Peyer's patch (tissue), 4 donors: ENCODE measurements around the gene ABLIM2. TPM values are rescaled to one million over a fixed set of nuclear protein-coding genes. Genes with fewer than 3 reads are reported as not detected.

Source experiments
- DNase-seq, 3 donors: peaks; one replicate each; pipeline ENCODE4 v3.0.0-alpha.2; 2017 to 2019
- H3K27ac ChIP-seq, 4 donors: fragments of 200-600 bp; sonication (generic); one replicate each; pipeline ENCODE4 v1.5.1; 2016 to 2019
- H3K27me3 ChIP-seq, 2 donors: fragments of 200-600 bp; sonication (generic); one replicate each; pipeline ENCODE4 v1.5.1; 2019
- H3K36me3 ChIP-seq, 3 donors: fragments of 200-600 bp; sonication (generic); one replicate each; pipeline ENCODE4 v1.5.1; 2016 to 2019
- H3K4me1 ChIP-seq, 4 donors: fragments of 200-600 bp; sonication (generic); one replicate each; pipeline ENCODE4 v1.5.1; 2016 to 2019
- H3K4me3 ChIP-seq, 4 donors: fragments of 200-600 bp; sonication (generic); 1 replicate in 3 of 4; 2 replicates in 1 of 4; pipeline ENCODE4 v1.5.1; 2016 to 2019; ENCODE audit warnings: mild to moderate bottlenecking in 1 of 4
- H3K9me3 ChIP-seq, 4 donors: fragments of 200-600 bp; sonication (generic); one replicate each; pipeline ENCODE4 v1.5.1; 2016 to 2019; ENCODE audit warnings: mild to moderate bottlenecking in 1 of 4
- POLR2A ChIP-seq, 2 donors: fragments of 450-650 bp; IDR thresholded peaks; one replicate each; pipeline ENCODE4 v1.5.1; 2017; ENCODE audit warnings: antibody characterized with exemption in 2 of 2, mild to moderate bottlenecking in 2 of 2, moderate library complexity in 2 of 2
- total RNA-seq, 4 donors: library from RNA; depleted of rRNA; stranded (reverse); fragments of >200 nt; gene quantifications; one replicate each; pipeline ENCODE4 v1.1.0, GENCODE V29; 2016
- TF ChIP-seq, protein P1 (sequence below), 6 experiments: fragments of 450-650 bp in 4 of 6; fragments of 200-600 bp in 2 of 6; sonication (generic) in 1 of 6; IDR thresholded peaks; one replicate each; pipeline ENCODE4 v1.5.1; 2017 to 2019; ENCODE audit warnings: antibody characterized with exemption in 6 of 6, mild to moderate bottlenecking in 3 of 6, moderate library complexity in 1 of 6

Gene ABLIM2
- total RNA-seq, 4 donors from 2014 or later: 9.0 to 24.2 (median 11.7) TPM

DNA sequence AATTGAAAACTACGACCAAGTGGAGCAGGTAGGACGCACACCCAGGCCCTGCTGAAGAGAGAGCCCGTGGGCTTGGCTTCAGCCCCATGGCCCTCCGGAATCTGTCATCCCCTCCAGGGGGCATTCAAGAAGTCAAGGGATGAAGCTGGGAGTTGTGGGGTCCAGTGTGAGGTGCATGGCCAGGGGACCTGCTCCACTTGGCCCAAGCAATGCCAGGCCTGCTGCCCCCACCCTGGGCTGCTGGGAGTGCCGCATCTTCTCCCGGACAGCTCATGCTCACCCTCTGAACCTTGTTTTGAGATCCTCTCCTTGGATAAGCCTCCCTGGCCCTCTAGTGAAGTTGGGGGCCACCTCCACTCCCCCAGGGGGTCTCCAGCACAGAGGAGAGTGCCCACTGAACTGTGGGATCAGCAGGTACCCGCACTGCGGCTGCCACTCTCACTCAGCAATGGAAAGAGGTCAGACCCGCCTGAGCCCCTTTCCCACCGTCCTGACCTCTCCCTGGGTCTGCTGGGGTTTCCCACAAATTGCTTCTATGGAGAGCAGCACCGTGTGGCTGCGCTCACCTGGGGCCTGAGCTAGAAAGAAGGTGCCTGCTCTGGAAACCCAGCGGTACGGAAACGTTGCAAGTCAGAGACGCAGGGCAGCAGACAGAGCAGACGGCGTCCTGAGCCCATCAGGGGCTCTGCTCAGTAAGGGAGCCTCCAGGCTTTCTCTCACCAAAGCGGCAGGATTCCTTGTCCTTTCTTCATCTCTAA, 5.0 kb upstream of the ABLIM2 start:
- H3K4me1 ChIP-seq: peaks cover 0 to 11% (median 3%) of the 10 kb centered on the region in 4 donors
- H3K36me3 ChIP-seq: no peaks in the 10 kb centered on the region
- peaks cover 0 to 4% (median 0%) of the 10 kb centered on the region in 4 donors for H3K9me3 ChIP-seq
- no peak for TF ChIP-seq POLR2A (IDR thresholded peaks at IDR 0.05)
- TF ChIP-seq, protein P1, sequence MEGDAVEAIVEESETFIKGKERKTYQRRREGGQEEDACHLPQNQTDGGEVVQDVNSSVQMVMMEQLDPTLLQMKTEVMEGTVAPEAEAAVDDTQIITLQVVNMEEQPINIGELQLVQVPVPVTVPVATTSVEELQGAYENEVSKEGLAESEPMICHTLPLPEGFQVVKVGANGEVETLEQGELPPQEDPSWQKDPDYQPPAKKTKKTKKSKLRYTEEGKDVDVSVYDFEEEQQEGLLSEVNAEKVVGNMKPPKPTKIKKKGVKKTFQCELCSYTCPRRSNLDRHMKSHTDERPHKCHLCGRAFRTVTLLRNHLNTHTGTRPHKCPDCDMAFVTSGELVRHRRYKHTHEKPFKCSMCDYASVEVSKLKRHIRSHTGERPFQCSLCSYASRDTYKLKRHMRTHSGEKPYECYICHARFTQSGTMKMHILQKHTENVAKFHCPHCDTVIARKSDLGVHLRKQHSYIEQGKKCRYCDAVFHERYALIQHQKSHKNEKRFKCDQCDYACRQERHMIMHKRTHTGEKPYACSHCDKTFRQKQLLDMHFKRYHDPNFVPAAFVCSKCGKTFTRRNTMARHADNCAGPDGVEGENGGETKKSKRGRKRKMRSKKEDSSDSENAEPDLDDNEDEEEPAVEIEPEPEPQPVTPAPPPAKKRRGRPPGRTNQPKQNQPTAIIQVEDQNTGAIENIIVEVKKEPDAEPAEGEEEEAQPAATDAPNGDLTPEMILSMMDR (IDR thresholded peaks at IDR 0.05): no peak
- DNase-seq: no peak
- H3K27ac ChIP-seq: no peak overlapping the region
- H3K4me3 ChIP-seq: no peak overlapping the region
- H3K27me3 ChIP-seq: no peaks in the 10 kb centered on the region

DNA sequence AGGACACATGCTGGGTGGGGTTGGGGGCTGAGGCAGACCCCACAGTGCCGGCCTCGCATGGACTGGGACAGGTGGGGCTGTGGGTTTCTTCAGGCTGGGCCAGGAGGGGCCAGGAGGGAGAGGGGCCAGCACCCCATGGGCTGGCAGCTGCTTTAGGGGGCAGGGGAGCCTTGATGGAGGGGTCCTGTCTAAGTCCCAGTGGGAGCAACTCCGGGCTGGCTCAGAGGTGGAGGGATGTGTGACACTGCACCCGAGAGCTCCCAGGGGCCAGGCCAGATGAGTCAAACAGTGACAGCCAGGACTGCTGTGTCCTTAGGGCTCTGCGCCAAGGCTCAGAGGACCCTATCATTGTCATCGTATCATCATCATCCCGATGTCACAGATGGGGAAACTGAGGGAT, 4.4 kb upstream of the ABLIM2 start:
- H3K27ac ChIP-seq: no peak overlapping the region
- no peaks in the 10 kb centered on the region for H3K36me3 ChIP-seq
- DNase-seq: no peak
- no peak overlapping the region for H3K4me3 ChIP-seq
- no peaks in the 10 kb centered on the region for H3K9me3 ChIP-seq
- H3K4me1 ChIP-seq: peaks cover 0 to 14% (median 6%) of the 10 kb centered on the region in 4 donors
- TF ChIP-seq, protein P1 (IDR thresholded peaks at IDR 0.05): no peak
- no peak for TF ChIP-seq POLR2A (IDR thresholded peaks at IDR 0.05)
- H3K27me3 ChIP-seq: no peaks in the 10 kb centered on the region

DNA sequence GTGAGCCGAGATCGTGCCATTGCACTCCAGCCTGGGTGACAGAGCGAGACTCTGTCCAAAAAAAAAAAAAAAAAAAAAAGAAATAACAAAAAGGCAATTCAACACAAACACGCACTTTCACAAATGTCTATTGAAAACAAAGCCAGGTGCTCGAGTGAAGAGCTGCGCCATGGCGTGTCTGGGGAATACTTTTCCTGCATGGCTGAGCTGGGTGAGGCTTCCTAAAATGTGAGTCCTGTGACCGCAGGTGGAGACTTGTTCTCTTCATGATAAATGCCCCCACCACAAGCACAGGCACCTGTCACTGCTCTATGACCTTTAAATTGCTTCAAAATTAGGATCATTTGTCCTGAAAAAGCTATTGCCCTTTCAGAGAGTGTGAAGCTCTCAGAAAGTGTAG, 4.0 kb upstream of the ABLIM2 start:
- Histone ChIP-seq H3K27ac (no peak overlapping the region), H3K4me1 (peaks cover 0 to 18% (median 10%) of the 10 kb centered on the region in 4 donors), H3K27me3 (no peaks in the 10 kb centered on the region), H3K4me3 (no peak overlapping the region), H3K36me3 (no peaks in the 10 kb centered on the region), H3K9me3 (no peaks in the 10 kb centered on the region)
- TF ChIP-seq POLR2A (IDR thresholded peaks at IDR 0.05): no peak
- TF ChIP-seq, protein P1 (IDR thresholded peaks at IDR 0.05): no peak
- peak in 2 of 3 donors; percentile 59 to 61 for DNase-seq

DNA sequence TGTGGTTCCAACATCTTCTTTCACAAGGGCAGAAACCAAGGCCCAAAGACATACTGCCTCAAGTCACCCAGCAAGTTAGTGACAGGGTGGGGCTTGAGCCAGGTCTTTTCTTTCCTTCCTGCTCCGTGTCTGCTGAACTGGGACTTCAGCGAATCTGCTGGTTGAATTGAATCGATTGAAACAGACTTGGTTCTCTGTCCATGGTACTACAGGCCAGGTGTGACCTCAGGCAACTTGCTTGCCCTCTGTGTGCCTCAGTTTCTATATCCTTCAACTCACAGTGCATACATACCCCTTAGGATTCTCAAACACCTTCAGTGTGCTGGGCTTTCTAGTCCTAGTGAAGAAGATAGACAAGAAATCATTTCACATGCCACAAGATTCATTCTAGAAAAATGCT, 2.0 kb upstream of the ABLIM2 start:
- no peaks in the 10 kb centered on the region for H3K36me3 ChIP-seq
- DNase-seq: no peak
- no peak for TF ChIP-seq POLR2A (IDR thresholded peaks at IDR 0.05)
- TF ChIP-seq, protein P1 (IDR thresholded peaks at IDR 0.05): no peak

DNA sequence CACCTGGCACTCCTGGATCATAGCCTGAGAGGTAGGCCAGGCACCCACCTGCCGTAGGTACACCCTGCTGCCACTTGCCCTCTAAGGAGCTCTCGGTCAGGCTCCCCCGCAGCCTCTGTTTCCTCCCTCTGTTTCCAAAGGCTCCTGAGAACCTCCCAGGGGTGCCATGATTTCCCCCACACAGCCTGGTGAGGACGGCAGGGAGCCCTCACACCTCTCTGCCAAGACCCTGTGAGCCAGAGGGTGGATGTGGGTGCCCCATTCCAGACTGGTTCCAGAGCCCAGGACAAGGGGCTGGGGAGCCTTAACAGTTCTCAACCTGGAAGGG, 1.6 kb upstream of the ABLIM2 start:
- H3K4me1 ChIP-seq: peaks cover 0 to 21% (median 13%) of the 10 kb centered on the region in 4 donors
- no peaks in the 10 kb centered on the region for H3K36me3 ChIP-seq
- DNase-seq: no peak
- no peaks in the 10 kb centered on the region for H3K27me3 ChIP-seq
- no peaks in the 10 kb centered on the region for H3K9me3 ChIP-seq
- H3K27ac ChIP-seq: no peak overlapping the region
- H3K4me3 ChIP-seq: no peak overlapping the region
- TF ChIP-seq POLR2A (IDR thresholded peaks at IDR 0.05): no peak
- TF ChIP-seq, protein P1 (IDR thresholded peaks at IDR 0.05): no peak

More for the DNA sequence above, 2.0 kb upstream of the ABLIM2 start:
- H3K4me1 ChIP-seq: peaks cover 0 to 21% (median 13%) of the 10 kb centered on the region in 4 donors
- H3K27ac ChIP-seq: no peak overlapping the region
- H3K27me3 ChIP-seq: no peaks in the 10 kb centered on the region
- no peak overlapping the region for H3K4me3 ChIP-seq
- H3K9me3 ChIP-seq: no peaks in the 10 kb centered on the region
